RKO (cell line): ENCODE data around the gene ORM1.
"Not testable (repeated sequence)": the region's sequence is repeated elsewhere in the genome, so short reads cannot be mapped to it uniquely, and the experiment has no call there.

Experiments
- DNase-seq: peaks from one replicate; pipeline ENCODE4 v3.0.0-alpha.2; 2016; ENCODE audit warnings: low spot score

The ORM1 gene

GRCh38 chr9:114308361-114308950 is 14.4 kb upstream of the ORM1 start:
- DNase-seq = no peak

- no peak for DNase-seq
Observed at GRCh38 chr9:114309096-114309495, 13.8 kb upstream of the ORM1 start.

- no peak for DNase-seq
Observed at GRCh38 chr9:114310471-114311450, 12.1 kb upstream of the ORM1 start.

GRCh38 chr9:114311571-114312512 is 11.1 kb upstream of the ORM1 start:
- DNase-seq = no peak

- no peak for DNase-seq
Observed at GRCh38 chr9:114312513-114312875, 10.4 kb upstream of the ORM1 start.

GRCh38 chr9:114313186-114313585 is 9.7 kb upstream of the ORM1 start:
- no peak for DNase-seq

- DNase-seq = no peak
Observed at GRCh38 chr9:114314256-114314867, 8.5 kb upstream of the ORM1 start.

- DNase-seq = no peak
Observed at GRCh38 chr9:114314881-114315722, 7.8 kb upstream of the ORM1 start.

GRCh38 chr9:114315723-114316363 is 7.1 kb upstream of the ORM1 start:
- DNase-seq = no peak

- DNase-seq = no peak
Observed at GRCh38 chr9:114316605-114317230, 6.2 kb upstream of the ORM1 start.

- peak; percentile 65 for DNase-seq
Observed at GRCh38 chr9:114317665-114318357, 5.1 kb upstream of the ORM1 start.

- no peak for DNase-seq
Observed at GRCh38 chr9:114318416-114318815, 4.5 kb upstream of the ORM1 start.

GRCh38 chr9:114319147-114319546 is 3.8 kb upstream of the ORM1 start:
- no peak for DNase-seq

GRCh38 chr9:114320710-114321109 is 2.2 kb upstream of the ORM1 start:
- DNase-seq = peak; percentile 88

- DNase-seq = peak; percentile 63
Observed at GRCh38 chr9:114321759-114322158, 1.1 kb upstream of the ORM1 start.

- DNase-seq = not testable (repeated sequence)
Observed at GRCh38 chr9:114322160-114322818, 609 bp upstream of the ORM1 start.

- not testable (repeated sequence) for DNase-seq
Observed at GRCh38 chr9:114323849-114324248, 951 bp downstream of the ORM1 start.

GRCh38 chr9:114324492-114324891 is 1.6 kb downstream of the ORM1 start:
- DNase-seq = no peak

GRCh38 chr9:114324965-114325364 is 2.1 kb downstream of the ORM1 start:
- DNase-seq = not testable (repeated sequence)
